Caki2 (cell line): Measurements from ENCODE around the gene ZNF385A. TPM values are rescaled to one million over a fixed set of nuclear protein-coding genes. Genes with fewer than 3 reads are reported as not detected.

Source experiments
- DNase-seq: peaks from one replicate; pipeline ENCODE4 v3.0.0-alpha.2; 2015; ENCODE audit warnings: low read depth
- in situ Hi-C: cut with HindIII; loops from 2 replicates; pipeline ENCODE4 v1.10.0; 2016; ENCODE audit warnings: low sequenced_read_pairs, low pct_unique_long_range_greater_than_20kb, mixed read lengths
- total RNA-seq: library from RNA; depleted of rRNA; stranded (reverse); fragments of >200 nt; shearing (Covaris generic); gene quantifications from 2 replicates; pipeline ENCODE4 v1.2.3, GENCODE V29; 2014; ENCODE audit warnings: low replicate concordance

The ZNF385A gene
- total RNA-seq, 1 experiment from 2014 or later: 1.8 TPM

GRCh38 chr12:54417712-54418440, 33.3 kb upstream of the ZNF385A start:
- in situ Hi-C loops: no loop called here
- no peak for DNase-seq

- in situ Hi-C loops: no loop called here
- no peak for DNase-seq
Measured at GRCh38 chr12:54416687-54417603, 32.4 kb upstream of the ZNF385A start.

DNA sequence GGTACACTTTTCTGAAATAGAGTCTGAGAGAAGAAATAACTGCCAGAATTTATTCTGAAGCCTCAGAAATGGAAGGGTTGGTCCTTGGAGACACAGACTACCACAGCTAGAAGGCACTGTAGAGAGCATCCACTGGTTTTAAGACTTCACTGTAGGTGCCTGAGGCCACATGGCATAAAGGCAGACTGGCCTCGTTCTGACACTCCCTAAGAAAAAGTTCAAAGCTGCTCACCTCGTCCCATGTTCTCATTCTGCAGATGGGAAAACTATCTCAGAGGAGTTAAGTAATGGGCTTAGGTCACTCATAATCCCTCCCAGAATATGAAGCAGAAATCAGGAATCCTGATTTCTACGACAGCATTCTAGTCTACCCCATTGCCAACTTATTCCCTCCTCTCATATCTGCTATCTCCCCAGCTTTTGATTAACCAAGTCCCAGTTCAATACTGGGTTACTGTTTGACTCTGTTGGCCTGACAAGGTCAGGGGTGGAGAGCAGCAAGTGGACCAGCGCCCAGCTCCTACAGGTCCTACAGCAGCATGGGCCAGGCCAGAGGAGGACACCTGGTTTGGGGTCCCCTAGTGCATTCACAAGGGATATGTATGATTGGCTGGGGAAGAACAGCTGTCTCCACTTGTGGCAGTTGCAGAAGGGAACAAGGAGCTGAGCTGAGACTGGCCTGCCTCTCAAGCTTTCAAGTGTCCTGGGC, 30.8 kb upstream of the ZNF385A start:
- in situ Hi-C loops: no loop called here
- no peak for DNase-seq

DNA sequence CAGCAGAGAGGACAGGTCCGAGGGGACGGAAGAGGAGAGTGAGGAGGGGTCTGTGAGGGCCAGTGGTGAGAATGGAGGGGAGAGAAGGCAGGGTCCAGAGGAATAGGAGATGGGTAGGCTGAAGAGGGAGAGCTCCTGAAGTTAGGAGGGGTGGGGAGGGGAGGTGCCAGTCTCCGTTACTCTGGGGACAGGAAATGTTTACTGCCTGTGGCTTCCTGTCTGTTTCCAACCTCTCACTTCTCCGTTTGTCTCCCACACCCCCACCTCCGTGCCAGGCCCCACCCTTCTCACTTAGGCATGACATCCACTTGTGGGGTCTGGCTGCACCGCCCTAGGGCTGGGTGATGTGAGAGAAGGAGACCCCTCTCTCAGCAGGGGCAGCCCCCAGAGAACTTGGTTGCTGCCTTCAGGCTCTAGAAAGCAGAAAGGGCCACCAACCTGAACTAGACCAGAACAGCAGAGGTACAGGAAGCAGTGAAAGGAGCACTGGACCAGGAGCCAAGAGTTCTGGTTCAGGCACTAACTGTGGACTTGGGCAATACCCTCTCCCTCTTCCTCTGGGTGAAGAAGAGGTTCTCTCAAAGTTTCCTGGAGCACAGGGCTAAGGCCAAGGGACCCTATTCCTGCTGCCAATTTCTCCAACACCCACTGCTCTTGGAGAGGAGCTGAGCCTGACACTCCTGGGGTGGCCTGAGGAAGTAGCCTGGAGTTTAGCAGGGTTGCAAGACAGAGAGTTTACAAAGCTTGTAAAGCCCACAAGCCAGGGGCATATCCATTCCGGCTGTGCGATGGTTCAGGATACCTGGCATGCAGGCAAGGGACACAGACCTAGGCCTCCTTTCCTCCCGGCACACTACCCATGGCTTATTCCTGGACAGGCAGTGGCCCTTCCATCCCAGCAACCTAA, 29.0 kb upstream of the ZNF385A start:
- in situ Hi-C loops: no loop called here

GRCh38 chr12:54412786-54413185, 28.3 kb upstream of the ZNF385A start:
- no peak for DNase-seq
- in situ Hi-C loops: no loop called here

More for the DNA sequence above, 29.0 kb upstream of the ZNF385A start:
- DNase-seq: no peak

DNA sequence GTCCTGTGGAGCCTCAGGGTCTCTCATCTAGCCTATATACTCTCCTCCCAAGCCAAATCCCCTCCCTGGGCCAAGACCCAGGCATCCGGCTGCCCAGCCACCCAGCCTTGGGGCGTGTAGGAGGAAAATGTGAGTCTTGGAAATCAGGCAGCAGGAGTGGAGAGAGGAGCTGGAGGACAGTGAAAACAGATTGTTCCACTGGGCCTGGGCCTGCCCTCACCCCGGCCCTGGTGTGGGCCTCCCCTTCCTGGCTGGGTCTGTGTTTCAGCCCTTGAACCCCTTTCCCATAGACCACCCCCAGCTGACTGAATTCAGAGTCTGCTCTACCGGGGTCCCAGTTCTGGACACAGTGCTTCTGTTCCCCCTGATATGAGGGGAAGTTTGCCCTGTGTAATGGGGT, 27.8 kb upstream of the ZNF385A start:
- in situ Hi-C loops: no loop called here
- DNase-seq: no peak

DNA sequence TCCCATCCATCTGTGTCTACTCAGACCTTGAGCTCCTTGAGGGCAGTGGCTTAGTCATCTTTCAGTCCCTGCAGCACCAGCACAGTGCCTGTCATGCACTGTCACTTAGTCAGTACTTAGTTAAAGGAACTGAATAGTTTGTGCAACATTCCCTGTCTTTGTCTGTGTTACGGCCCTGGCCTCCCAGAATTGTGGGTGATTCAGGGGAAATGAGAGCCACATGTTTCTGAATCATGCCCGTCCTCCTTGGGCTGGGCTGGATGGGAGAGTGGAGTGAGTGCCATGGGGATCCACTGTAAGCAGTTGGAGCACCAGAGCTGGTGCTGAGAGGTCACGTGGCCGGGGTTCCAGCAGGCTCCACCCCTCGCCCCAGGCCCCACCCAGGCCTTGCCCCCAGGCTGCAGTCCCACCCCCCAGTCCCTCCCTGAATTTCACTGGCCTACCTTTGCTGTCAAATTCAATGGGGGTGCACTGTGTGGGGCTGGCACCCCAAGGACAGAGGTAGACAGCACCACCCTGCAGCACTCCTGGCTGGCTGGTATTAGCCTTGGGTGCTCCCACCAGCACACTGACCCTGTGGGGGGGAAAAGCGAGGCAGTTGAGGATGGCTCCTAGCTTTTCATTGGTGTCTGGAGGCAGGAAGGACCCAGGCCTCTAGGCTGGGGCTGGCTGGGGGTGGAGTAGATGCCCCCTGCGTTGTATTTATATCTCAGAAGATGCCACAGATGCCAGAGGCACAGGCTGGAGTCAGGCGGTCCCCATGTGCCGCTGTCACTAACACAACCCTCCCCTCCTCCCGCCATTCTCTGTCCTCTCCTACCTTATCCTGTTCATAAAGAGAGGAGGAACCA, 27.1 kb upstream of the ZNF385A start:
- in situ Hi-C loops: no loop called here
- DNase-seq: peak; percentile 96

- DNase-seq: no peak
- in situ Hi-C loops: no loop called here
Measured at GRCh38 chr12:54409267-54409666, 24.7 kb upstream of the ZNF385A start.

DNA sequence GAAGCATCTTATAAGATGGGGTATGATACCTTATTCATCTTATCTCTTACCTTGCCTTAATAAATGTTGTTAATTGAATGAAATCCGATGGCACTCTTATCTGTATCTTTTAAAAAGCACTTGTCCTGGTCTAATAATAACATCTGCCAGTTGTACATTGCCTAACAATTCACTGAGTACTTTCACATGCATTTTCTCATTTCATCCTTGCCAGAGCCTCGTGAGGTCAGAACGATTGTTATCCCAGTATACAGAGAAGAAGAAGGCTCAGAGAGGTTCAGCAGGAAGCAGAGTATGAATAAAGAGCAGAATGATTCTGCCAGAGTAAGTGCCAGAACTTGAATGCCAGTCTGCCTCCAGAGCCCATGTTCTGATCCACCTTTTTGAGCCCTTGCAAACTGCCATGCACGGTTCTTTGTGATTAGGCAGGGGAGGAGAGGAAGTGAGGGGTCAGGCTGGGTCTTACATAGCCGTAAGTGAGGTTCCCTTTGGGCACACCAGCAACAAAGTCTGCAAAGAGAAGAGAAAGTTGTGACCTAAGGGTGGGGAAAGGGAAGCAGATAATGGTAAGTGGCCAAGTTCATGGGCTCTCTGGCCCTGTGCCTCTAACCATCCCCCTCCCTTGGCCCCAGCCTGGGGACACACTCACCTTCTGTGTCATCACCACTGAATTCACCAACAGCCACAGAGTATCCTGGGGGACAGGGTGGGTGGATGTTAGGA, 22.8 kb upstream of the ZNF385A start:
- in situ Hi-C loops: no loop called here
- DNase-seq: no peak

GRCh38 chr12:54405573-54405972, 21.0 kb upstream of the ZNF385A start:
- DNase-seq: no peak
- in situ Hi-C loops: no loop called here

DNA sequence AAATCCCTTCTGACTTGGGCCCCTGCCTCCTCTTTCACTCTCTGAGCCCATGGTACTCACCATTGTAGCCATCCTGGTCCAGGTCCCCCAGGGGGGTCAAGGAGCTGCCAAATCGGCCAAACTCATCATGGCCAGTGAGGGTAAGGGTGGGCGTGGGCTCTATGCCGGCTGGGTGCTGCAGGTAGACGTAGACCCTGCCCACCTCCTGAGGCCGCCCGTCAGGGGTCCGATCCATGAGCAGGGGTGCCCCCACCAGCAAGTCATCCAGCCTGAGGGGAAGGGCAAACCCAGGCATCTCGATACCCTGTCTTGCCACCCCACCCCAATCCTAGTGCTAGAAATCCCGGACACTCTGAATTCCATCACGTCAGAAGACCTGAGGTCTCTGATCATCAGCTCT, 20.6 kb upstream of the ZNF385A start:
- in situ Hi-C loops: no loop called here
- no peak for DNase-seq

DNA sequence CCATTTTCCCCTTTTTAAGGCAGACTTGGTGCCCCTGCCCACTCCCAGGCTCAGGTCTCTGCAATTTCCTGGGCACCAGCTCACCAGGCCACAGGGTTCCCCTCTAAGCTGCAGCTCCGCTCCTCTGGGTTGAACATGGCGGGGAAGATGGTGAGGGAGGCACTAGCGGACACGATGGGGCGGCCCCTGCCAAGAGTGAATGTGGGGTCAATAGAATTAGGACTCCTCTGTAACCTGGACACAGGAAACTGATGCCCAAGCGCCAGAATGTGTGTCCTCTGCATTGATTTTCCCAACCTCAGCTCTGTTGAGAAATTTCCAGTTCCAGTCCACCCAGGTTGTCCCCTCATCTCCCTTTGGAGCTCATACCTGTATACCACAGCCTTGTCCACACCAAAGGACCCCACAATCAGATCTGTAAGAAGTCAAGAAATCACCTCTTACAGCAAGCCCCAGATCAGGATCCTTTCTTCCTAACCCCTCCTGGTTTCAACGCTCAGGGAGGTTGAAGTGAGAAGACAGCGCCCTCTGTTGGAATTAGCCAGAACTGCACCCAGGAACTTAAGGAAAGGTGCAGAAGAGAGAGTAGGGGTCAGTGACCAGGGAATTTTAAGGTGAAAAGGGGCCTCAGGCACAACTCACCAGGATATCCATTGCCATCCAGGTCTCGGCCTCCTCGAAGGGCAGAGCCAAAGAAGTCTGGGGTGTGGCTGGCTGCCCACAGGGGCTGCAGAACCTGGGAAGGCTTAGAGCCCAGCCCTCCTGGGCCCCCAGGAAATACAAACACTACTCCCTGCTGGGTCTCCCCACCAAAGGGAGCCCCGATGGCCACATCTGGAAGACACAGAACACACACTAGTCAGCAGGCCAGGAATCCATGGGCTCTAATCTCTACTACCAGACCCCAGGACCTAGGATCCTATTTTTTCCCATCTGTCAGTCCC, 19.8 kb upstream of the ZNF385A start:
- DNase-seq: peak; percentile 56
- in situ Hi-C loops: no loop called here

- in situ Hi-C loops: no loop called here
- DNase-seq: peak; percentile 40
Measured at GRCh38 chr12:54401119-54401518, 16.6 kb upstream of the ZNF385A start.

GRCh38 chr12:54398995-54399793, 14.7 kb upstream of the ZNF385A start:
- in situ Hi-C loops: no loop called here
- DNase-seq: peak; percentile 85

- no peak for DNase-seq
- in situ Hi-C loops: no loop called here
Measured at GRCh38 chr12:54398218-54398617, 13.7 kb upstream of the ZNF385A start.
